GM13977 (cell line): ENCODE measurements around the gene SURF1.
"Not testable (repeated sequence)": the region's sequence is repeated elsewhere in the genome, so short reads cannot be mapped to it uniquely, and the experiment has no call there.

Experiments
- DNase-seq: peaks from one replicate; pipeline ENCODE4 v3.0.0; 2012; ENCODE audit warnings: low spot score
- in situ Hi-C: fragments of 300-500 bp; cut with MboI; formaldehyde crosslinking; loops from one replicate; pipeline ENCODE4 v1.12.0; 2022; ENCODE audit warnings: low sequenced_read_pairs, low pct_unique_long_range_greater_than_20kb, mixed read lengths, inconsistent platforms; ENCODE audit not compliant: unreplicated experiment
- TF ChIP-seq, protein P1 (sequence below): IDR thresholded peaks from 2 replicates; pipeline ENCODE4 v1.5.1; 2012; ENCODE audit warnings: mild to moderate bottlenecking, control low read depth; ENCODE audit not compliant: insufficient read depth; ENCODE audit errors: extremely low read depth, missing control alignments

SURF1 gene

DNA sequence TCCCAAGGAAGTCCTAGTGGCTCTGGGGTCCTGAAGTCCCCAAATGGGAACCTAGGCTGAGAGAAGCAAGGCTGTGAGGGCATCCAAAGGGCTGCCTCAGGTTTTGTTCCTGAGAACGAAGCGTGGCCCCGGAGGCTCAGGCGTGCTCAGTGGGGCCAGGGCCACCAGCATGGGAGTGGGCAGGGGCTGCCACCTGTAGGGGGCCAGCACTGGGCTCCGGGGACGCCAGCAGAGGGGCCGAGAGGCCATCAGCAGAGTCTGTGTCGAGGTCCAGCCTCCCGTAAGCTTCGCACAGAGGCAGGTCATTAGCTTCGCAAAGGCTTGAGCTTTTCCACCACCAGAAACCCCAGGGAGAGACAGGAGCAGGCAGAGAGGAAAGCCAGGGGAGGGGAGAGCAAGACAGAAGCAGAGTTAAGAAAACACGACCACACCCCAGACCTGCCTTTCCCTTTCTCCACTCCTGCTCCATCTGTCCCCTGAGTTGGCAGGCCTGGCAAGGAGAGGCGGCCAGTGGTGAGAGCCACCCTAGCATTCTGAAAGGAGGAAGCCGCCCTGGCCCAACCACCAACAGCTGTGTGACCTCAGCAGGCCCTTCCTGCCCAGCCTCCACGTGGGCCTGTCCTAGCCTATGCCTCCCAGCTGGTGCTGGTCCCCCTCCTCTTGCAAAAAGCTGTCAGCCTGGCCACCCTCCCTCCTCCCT lies 14.8 kb downstream of the SURF1 start:
- TF ChIP-seq, protein P1, sequence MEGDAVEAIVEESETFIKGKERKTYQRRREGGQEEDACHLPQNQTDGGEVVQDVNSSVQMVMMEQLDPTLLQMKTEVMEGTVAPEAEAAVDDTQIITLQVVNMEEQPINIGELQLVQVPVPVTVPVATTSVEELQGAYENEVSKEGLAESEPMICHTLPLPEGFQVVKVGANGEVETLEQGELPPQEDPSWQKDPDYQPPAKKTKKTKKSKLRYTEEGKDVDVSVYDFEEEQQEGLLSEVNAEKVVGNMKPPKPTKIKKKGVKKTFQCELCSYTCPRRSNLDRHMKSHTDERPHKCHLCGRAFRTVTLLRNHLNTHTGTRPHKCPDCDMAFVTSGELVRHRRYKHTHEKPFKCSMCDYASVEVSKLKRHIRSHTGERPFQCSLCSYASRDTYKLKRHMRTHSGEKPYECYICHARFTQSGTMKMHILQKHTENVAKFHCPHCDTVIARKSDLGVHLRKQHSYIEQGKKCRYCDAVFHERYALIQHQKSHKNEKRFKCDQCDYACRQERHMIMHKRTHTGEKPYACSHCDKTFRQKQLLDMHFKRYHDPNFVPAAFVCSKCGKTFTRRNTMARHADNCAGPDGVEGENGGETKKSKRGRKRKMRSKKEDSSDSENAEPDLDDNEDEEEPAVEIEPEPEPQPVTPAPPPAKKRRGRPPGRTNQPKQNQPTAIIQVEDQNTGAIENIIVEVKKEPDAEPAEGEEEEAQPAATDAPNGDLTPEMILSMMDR: no peak
- in situ Hi-C loops: no loop called here
- DNase-seq: no peak

DNA sequence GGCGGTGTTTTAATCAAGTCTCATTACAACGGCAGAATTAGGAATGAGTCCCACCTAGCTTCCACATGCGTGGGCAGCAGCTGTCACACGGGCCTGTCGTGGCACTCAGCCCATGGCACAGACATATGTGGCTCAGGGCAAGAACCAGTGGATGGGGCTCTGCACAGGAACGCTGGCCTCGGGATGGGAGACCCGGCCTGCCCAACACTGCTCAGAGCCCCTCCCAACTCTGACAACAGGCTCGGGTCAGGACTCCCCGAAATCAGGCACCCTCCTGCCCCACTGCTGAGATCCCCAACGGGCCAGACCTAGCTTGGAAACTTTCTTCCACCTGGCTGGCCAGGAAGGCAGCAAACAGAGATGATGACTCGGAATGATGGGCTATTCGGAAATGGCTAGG lies 15.4 kb downstream of the SURF1 start:
- in situ Hi-C loops: no loop called here
- TF ChIP-seq, protein P1: no peak

DNA sequence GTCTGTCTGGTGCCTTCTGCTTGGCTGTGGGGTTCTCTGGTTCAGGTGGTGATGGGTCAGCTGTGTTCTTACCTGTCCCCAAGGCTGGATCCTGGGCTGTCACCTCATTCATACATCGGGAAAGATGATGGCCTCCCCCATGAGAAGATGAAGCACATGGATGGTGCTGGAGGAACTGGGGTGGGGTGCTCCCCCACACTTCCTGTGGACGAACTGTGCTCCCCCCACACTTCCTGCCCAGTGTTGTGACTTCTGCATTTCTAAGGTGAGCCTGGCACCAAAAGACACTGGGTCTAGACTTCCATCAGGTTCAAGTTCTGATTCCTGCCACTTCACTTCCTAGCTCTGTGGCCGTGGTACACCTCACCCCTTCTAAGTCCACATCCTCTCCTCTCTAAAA lies 16.0 kb downstream of the SURF1 start:
- in situ Hi-C loops: no loop called here
- TF ChIP-seq, protein P1: no peak
- DNase-seq: no peak

More for the DNA sequence above, 15.4 kb downstream of the SURF1 start:
- no peak for DNase-seq

DNA sequence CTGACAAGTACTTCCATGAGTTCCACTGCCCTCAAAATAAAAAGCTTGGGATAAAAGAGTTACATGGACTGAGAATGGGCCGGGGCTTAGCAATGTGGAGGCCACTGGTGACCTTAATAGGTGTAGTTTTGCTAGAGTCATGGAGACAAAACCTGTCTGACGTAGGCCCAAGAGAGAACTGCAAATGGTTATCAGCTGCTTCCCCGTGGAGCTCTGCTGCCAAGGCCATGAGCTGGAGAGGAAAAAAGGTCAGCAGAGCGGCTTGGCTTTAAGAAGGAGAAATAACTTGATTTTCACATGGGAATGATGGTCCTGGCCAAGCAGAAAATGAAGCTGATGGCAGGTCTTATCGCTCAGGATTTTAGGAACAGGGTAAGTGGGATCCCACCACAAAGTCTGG lies 16.6 kb downstream of the SURF1 start:
- TF ChIP-seq, protein P1: no peak
- in situ Hi-C loops: no loop called here
- DNase-seq: no peak

DNA sequence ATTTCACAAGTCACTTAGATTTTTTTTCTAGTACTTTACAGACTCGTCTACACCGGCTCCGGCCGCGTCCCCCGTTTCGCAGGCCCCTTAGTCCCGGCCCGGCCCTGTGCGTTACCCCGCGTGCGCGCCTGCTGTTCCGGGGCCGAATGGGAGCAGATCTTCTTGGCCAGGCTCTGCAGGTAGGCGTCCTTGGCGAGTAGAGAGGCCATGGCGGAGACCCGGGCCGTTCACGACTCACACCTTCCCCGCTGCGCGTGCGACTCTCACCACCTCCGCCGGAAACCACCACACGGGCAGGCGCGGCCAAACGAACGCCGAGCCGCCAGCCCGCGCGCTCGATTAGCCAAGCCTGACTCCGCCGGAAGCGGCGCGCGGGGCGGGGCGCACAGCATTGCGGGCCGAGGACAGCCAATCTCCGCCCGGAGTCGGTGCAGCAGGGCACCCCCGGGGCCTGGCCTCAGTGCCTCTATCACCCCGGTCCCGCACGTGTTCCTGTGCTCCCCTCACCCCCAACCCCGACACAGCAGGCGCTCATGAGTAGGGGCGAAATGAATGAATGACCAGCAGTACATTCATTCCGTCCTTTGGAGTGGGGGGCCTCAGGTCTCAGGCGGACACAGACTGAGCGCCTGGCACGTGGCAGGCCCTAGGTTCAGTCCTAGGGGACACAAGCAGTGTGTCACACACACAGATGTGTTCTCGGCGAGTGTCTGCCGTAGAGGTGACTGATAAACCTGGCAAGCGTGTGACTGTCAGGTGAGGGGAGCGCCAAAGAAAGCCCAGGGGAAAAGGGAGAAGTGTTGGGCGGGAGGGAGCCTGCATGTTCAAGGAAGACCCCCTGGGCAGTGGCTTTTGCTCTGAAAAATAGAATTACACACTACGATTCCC lies 20.1 kb downstream of the SURF1 start, which contains the start of gene SURF6:
Gene SURF6 (minus strand): TSS at position 265 of the 888 bp plus-strand sequence. CDS start 56 bp downstream, at position 209.
- in situ Hi-C loops: no loop called here
- TF ChIP-seq, protein P1: no peak
- peak; percentile 93 for DNase-seq

DNA sequence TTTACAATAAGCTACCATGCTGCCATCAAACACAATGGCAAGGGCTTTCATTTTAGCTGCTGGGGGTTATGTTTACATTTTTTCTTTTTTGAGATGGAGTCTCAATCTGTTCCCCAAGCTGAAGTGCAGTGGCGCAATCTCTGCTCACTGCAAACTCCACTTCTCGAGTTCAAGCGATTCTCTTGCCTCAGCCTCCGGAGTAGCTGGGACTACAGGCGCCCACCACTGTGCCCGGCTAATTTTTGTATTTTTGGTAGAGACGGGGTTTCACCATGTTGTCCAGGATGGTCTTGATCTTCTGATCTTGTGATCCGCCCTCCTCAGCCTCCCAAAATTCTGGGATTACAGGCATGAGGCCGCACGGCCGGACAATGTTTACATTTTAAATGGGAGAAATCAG lies 21.4 kb downstream of the SURF1 start:
- in situ Hi-C loops, DNase-seq: not testable (repeated sequence)

DNA sequence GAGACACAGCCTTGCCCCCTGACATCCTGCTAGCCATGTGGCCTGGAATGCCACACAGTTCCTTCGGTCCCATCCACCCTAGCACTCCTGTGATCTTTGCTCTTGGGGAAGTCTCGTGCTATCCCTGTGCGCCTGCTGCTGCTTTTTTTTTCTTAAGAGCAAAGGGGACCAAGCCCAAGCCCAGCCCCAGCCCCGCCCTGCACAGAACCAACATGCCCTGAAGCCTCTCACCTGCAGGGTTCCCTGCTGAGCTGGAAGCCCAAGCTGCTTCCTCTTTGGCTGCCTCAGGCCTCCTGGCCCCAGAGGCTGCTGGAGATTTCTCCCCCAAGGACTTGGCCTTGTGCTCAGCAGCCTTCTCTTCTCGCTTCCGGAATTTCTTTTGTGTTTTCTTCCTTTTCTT lies 22.1 kb downstream of the SURF1 start:
- in situ Hi-C loops: no loop called here
- TF ChIP-seq, protein P1: no peak
- DNase-seq: no peak
